Right lobe of liver (tissue), 6 donors: ENCODE measurements around the gene ELF3. TPM values are rescaled to one million over a fixed set of nuclear protein-coding genes. Genes with fewer than 3 reads are reported as not detected.
A peak's percentile ranks its signal among the peaks of the same experiment; 100 is the strongest.
"Not testable (repeated sequence)": the region's sequence is repeated elsewhere in the genome, so short reads cannot be mapped to it uniquely, and the experiment has no call there.

ENCODE experiments used
- ATAC-seq, 4 donors: fragments of 200-7000 bp; cut with Tn5 transposase; one replicate each; pipeline ENCODE4 v1.9.1; 2020; ENCODE audit warnings: mild to moderate bottlenecking in 4 of 4, moderate library complexity in 4 of 4
- DNase-seq, 3 donors: peaks; one replicate each; pipeline ENCODE4 v3.0.0-alpha.2; 2020
- H3K27ac ChIP-seq, 3 donors: fragments of 200-600 bp; one replicate each; pipeline ENCODE4 v1.8.0; 2022
- H3K27me3 ChIP-seq, 2 donors: fragments of 200-600 bp; one replicate each; pipeline ENCODE4 v1.8.0; 2022
- H3K36me3 ChIP-seq, 4 donors: fragments of 200-600 bp; sonication (generic) in 1 of 4; one replicate each; pipeline versions ENCODE4 v1.5.1 to v1.8.0; 2017 to 2022; ENCODE audit warnings: control low read depth in 1 of 4
- H3K4me1 ChIP-seq, 4 donors: fragments of 200-600 bp; sonication (generic) in 1 of 4; one replicate each; pipeline versions ENCODE4 v1.5.1 to v1.8.0; 2017 to 2022; ENCODE audit warnings: control low read depth in 1 of 4
- H3K4me3 ChIP-seq, 3 donors: fragments of 200-600 bp; one replicate each; pipeline ENCODE4 v1.8.0; 2022
- H3K9me3 ChIP-seq, 4 donors: fragments of 200-600 bp; sonication (generic) in 1 of 4; one replicate each; pipeline versions ENCODE4 v1.5.1 to v1.8.0; 2017 to 2022; ENCODE audit warnings: control low read depth in 1 of 4
- CTCF ChIP-seq, 4 donors: fragments of 200-600 bp in 3 of 4; fragments of 450-650 bp in 1 of 4; IDR thresholded peaks; one replicate each; pipeline versions ENCODE4 v1.5.1 to v1.8.0; 2016 to 2022; ENCODE audit warnings: antibody characterized with exemption in 4 of 4, mild to moderate bottlenecking in 2 of 4
- POLR2A ChIP-seq: fragments of 450-650 bp; IDR thresholded peaks from one replicate; pipeline ENCODE4 v1.6.1; 2017; ENCODE audit warnings: antibody characterized with exemption, mild to moderate bottlenecking
- WGBS: methylation state at CpG from one replicate; pipeline ENCODE4 v1.1.6; 2018; ENCODE audit warnings: low coverage, low lambda C conversion rate; ENCODE audit not compliant: insufficient coverage; ENCODE audit errors: missing lambda C conversion rate; 5-methylcytosine and 5-hydroxymethylcytosine counted together
- intact Hi-C, 2 donors: fragments of 100-400 bp; cut with DNase I; formaldehyde crosslinking; loops; one replicate each; pipeline versions ENCODE4 v1.11.2 to v1.14.1; 2022
- long read RNA-seq: library from polyadenylated mRNA; unstranded; transcript quantifications from one replicate; pipeline ENCODE4 v2.0.0, GENCODE V29; 2019
- total RNA-seq, 6 experiments: library from RNA; depleted of rRNA in 2 of 6; stranded (reverse); fragments of >200 nt in 2 of 6; fragmentation: NEBNext Ultra II Directional in 3 of 6; extraction: Animal tissue kit (Norgen Biotek cat#: 25700) in 3 of 6; gene quantifications; one replicate each; pipeline versions ENCODE4 v1.1.0 to v1.2.4, GENCODE V29; 2016 to 2023
- donor health status: DM: no; HTN: yes; CAD: no.
- donor health status: DM: no; HTN: no; CAD: no.
- donor health status: DM: no; HTN: no; CAD: no.
- donor health status: DM: no; HTN: yes; CAD: no.
- donor health status: DM: no; HTN: yes; CAD: no.

The ELF3 gene
- 100 to 1,000 TPM in 1 of 6 experiments, 10 to 100 TPM in 5; 12.6 to 266 (median 57.8) TPM for total RNA-seq
- long read RNA-seq, transcript ELF3-203 (9 exons, 3,179 nt), result major isoform, 5 of 7 reads
- long read RNA-seq, partial matches to known transcripts, result 0 of 7 reads
- long read RNA-seq, other reads (novel, unspliced or antisense), result 2 of 7 reads

DNA sequence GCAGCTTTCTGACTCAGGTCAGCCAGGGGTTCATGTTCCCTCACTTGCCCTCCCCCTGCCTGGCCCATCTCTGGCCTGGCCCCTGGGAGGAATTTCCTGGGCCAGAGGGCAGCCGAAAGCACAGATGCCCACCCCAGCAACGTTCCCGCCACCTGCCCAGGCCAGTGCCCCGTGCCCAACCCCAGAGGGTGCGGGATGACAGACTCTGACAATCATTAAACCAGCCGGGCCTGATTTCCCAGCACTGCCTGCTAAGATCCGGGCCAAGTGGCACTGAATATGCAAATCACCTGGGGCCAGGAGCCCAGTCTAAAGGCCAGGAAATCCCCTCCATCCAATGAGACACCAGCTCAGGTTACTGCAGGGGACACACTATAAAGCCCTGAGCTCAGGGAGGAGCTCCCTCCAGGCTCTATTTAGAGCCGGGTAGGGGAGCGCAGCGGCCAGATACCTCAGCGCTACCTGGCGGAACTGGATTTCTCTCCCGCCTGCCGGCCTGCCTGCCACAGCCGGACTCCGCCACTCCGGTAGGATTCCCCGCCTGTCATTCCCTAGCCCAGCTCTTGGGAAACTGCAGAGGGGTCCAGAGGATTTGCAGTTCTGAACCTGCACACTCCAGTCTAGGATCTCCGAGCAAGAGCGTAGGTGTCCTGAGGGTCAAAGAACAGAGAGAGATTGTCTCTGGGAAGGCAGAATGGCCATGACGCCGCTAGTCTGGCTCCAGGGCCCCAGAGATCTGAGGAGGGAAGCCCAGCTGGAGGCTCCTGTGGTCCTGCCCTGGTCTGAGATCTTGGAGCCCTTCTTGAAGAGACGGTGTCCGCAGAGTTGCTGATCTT is at the start of gene ELF3:
Gene ELF3, plus strand, starts transcription at position 408 of the 836 bp plus-strand sequence. CDS start 550 bp downstream, outside the sequence.
- DNase-seq (peak; percentile 90 to 96 (median 94)), ATAC-seq (peak; percentile 68 to 92 (median 87))
- TF ChIP-seq CTCF (IDR thresholded peaks at IDR 0.05) (no peak), POLR2A (peak; percentile 98)
- H3K27me3 ChIP-seq, result no peaks in the 10 kb centered on the region
- no peaks in the 10 kb centered on the region for H3K9me3 ChIP-seq
- intact Hi-C loops, result no loop called here
- 53% methylated on average over 3 of the region's 24 CpGs for WGBS
- H3K36me3 ChIP-seq, result peaks cover 0 to 38% (median 11%) of the 10 kb centered on the region in 4 donors
- H3K4me1 ChIP-seq, result peaks cover 0 to 39% (median 14%) of the 10 kb centered on the region in 4 donors
- H3K27ac ChIP-seq, result peak within 1 kb of the TSS; percentile 91 to 96 (median 94)
- H3K4me3 ChIP-seq, result peak within 1 kb of the TSS; percentile 66 to 87 (median 70)

DNA sequence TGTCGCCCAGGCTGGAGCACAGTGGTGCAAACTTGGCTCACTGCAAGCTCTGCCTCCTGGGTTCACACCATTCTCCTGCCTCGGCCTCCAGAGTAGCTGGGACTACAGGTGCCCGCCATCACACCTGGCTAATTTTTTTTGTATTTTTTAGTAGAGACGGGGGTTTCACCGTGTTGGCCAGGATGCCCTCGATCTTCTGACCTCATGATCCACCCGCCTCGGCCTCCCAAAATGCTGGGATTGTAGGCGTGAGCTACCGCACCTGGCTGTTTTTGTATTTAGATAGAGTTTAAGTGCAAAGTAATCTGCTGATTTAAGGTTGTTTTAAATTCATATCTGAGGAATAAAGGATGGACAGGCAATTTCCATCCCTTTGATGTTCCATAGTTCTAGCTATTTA is 48.0 kb upstream of the ELF3 start:
- WGBS, result 92% methylated on average over 7 of the region's 10 CpGs
- H3K36me3 ChIP-seq, result peaks cover 7 to 97% (median 47%) of the 10 kb centered on the region in 4 donors
- H3K4me1 ChIP-seq, H3K27ac ChIP-seq, DNase-seq, ATAC-seq, intact Hi-C loops, H3K9me3 ChIP-seq, H3K4me3 ChIP-seq, H3K27me3 ChIP-seq: not testable (repeated sequence)

DNA sequence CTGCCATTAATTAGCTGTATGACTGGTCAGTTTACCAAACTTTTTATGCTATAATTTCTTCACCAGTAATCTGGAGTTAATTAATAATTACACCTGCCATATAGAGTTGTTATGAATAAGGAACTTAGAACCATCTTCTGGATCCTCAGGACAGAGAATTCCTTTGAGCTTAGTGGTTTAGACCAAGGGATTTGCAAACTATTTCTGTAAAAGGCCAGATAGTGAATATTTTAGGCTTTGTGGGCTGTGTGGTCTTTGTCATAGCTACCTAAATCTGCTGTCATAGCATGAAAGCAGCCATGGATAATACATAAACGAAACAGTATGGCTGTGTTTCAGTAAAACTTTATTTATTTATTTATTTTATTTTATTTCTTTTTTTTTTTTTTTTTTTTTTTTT is 46.1 kb upstream of the ELF3 start:
- Histone ChIP-seq H3K4me3 (no peak overlapping the region), H3K27ac (no peak overlapping the region), H3K4me1 (no peaks in the 10 kb centered on the region), H3K9me3 (no peaks in the 10 kb centered on the region), H3K36me3 (peaks cover 7 to 97% (median 39%) of the 10 kb centered on the region in 4 donors), H3K27me3 (no peaks in the 10 kb centered on the region)
- 78% methylated on average over 1 of the region's 1 CpG for WGBS
- TF ChIP-seq POLR2A (no peak), CTCF (IDR thresholded peaks at IDR 0.05) (no peak)
- ATAC-seq (no peak), DNase-seq (no peak)
- intact Hi-C loops, result no loop called here

DNA sequence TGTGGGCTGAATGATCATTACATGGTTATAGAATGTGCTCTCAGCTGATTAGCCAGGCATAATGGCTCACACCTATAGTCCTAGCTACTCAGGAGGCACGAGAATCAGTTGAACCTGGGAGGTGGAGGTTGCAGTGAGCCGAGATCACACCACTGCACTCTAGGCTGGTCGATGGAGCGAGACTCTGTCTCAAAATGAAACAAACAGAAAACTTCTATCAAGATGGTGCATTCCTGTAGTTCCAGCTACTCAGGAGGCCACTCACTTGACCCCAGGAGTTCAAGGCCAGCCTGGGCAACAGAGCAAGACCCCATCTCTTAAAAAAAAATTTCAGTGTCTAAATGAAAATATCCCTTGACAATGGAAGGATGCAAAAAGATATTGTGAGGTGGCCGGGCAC is 44.2 kb upstream of the ELF3 start:
- Histone ChIP-seq H3K27ac (no peak overlapping the region), H3K36me3 (peaks cover 7 to 93% (median 41%) of the 10 kb centered on the region in 4 donors), H3K27me3 (no peaks in the 10 kb centered on the region), H3K4me1 (no peaks in the 10 kb centered on the region), H3K9me3 (no peaks in the 10 kb centered on the region), H3K4me3 (no peak overlapping the region)
- no peak for DNase-seq
- intact Hi-C loops, result no loop called here
- 88% methylated on average over 4 of the region's 5 CpGs for WGBS
- TF ChIP-seq CTCF (IDR thresholded peaks at IDR 0.05) (no peak), POLR2A (no peak)
- no peak for ATAC-seq
